Cardiac muscle cell (in vitro differentiated cells and primary cell): Measurements from ENCODE around the gene ACTN4. TPM values are rescaled to one million over a fixed set of nuclear protein-coding genes. Genes with fewer than 3 reads are reported as not detected.

Experiments used
- DNase-seq, 2 donors: peaks; one replicate each; pipeline versions ENCODE4 v3.0.0 to v3.0.0-alpha.2; 2010 to 2017; ENCODE audit warnings: low read depth in 1 of 2, low spot score in 1 of 2
- H3K27ac ChIP-seq: fragments of 200-600 bp; sonication (generic); 2 replicates; pipeline ENCODE4 v1.5.1; 2016
- H3K27me3 ChIP-seq: fragments of 200-600 bp; sonication (generic); 2 replicates; pipeline ENCODE4 v1.6.0; 2016; ENCODE audit warnings: control low read depth
- H3K36me3 ChIP-seq: fragments of 200-600 bp; sonication (generic); 2 replicates; pipeline ENCODE4 v1.5.1; 2016; ENCODE audit warnings: control low read depth
- H3K4me1 ChIP-seq: fragments of 200-600 bp; sonication (generic); 2 replicates; pipeline ENCODE4 v1.8.1; 2017; ENCODE audit warnings: low read depth, mild to moderate bottlenecking, mixed run types
- H3K4me3 ChIP-seq: fragments of 200-600 bp; sonication (generic); 2 replicates; pipeline ENCODE4 v1.5.1; 2016; ENCODE audit warnings: mild to moderate bottlenecking
- H3K9me3 ChIP-seq: fragments of 200-600 bp; sonication (generic); 2 replicates; pipeline ENCODE4 v1.5.1; 2017; ENCODE audit warnings: low read depth, mild to moderate bottlenecking, control low read depth
- polyA plus RNA-seq: library from polyadenylated mRNA; unstranded; fragments of >200 nt; fragmentation: Nextera tagmentation; extraction: Ambion mirVana; gene quantifications from 2 replicates; pipeline ENCODE4 v1.2.1, GENCODE V29; 2016
- total RNA-seq: library from RNA; depleted of rRNA; stranded (reverse); fragments of >200 nt; gene quantifications from 2 replicates; pipeline ENCODE4 v1.2.3, GENCODE V29; 2016
- TF ChIP-seq, protein P1 (sequence below): IDR thresholded peaks from 2 replicates; pipeline ENCODE4 v1.5.1; 2012; ENCODE audit warnings: low read depth, mild to moderate bottlenecking, low read length

ACTN4 gene
- total and polyA plus RNA-seq, 2 experiments from 2014 or later: 77.4 to 465 TPM

DNA sequence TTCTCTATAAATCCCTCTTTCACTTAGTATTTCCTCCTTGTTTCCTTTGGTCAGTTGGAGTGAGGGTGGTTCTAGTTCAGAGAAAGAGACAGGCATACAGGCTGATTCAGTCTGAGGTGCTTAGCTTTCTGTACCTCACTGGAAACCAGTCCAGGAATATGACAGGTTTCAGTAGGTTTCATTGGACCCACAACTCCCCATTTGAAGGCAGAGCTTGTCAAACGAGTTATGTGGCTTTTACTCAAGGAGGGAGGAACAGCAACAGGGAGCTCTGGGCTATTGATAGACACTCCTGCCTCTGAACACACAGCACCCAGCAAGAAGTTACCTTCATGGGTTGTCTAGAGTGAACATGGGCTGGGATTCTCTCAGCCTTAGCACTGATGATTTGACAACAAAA is 14.5 kb downstream of the ACTN4 start:
- Histone ChIP-seq H3K9me3 (no peaks in the 10 kb centered on the region), H3K27ac (peak overlapping the region; percentile 98), H3K4me1 (peaks cover 96% of the 10 kb centered on the region), H3K27me3 (no peaks in the 10 kb centered on the region), H3K4me3 (no peak overlapping the region), H3K36me3 (peaks cover 4% of the 10 kb centered on the region)
- TF ChIP-seq, protein P1, sequence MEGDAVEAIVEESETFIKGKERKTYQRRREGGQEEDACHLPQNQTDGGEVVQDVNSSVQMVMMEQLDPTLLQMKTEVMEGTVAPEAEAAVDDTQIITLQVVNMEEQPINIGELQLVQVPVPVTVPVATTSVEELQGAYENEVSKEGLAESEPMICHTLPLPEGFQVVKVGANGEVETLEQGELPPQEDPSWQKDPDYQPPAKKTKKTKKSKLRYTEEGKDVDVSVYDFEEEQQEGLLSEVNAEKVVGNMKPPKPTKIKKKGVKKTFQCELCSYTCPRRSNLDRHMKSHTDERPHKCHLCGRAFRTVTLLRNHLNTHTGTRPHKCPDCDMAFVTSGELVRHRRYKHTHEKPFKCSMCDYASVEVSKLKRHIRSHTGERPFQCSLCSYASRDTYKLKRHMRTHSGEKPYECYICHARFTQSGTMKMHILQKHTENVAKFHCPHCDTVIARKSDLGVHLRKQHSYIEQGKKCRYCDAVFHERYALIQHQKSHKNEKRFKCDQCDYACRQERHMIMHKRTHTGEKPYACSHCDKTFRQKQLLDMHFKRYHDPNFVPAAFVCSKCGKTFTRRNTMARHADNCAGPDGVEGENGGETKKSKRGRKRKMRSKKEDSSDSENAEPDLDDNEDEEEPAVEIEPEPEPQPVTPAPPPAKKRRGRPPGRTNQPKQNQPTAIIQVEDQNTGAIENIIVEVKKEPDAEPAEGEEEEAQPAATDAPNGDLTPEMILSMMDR: no peak
- no peak for DNase-seq

DNA sequence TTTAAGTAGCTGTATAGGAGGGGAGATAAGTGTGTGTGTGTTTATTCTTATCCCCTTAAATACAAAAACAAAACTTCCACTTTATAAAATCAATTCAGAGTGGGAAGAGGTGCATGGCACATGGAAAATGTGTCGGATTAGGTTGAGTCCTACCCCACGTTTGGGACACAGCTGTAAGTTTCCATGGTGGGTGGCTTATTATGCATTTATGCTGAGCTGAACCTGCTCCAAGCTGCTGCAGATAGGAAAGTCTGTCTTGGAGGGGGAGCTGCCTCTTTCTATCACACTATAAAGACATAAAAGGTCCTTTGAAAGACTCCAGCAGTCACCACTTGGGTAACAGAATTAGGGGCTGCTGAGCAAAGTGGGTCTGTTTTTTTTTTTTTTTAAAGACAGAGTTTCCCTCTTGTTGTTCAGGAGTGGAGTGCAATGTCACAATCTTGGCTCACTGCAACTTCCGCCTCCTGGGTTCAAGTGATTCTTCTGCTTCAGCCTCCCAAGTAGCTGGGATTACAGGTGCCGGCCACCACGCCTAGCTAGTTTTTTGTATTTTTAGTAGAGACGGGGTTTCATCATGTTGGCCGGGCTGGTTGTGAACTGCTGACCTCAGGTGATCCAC is 15.2 kb downstream of the ACTN4 start:
- Histone ChIP-seq H3K36me3 (peaks cover 4% of the 10 kb centered on the region), H3K9me3 (no peaks in the 10 kb centered on the region), H3K27ac (peak overlapping the region; percentile 98), H3K4me1 (peaks cover 96% of the 10 kb centered on the region), H3K27me3 (no peaks in the 10 kb centered on the region), H3K4me3 (no peak overlapping the region)
- DNase-seq: no peak
- TF ChIP-seq, protein P1: no peak

DNA sequence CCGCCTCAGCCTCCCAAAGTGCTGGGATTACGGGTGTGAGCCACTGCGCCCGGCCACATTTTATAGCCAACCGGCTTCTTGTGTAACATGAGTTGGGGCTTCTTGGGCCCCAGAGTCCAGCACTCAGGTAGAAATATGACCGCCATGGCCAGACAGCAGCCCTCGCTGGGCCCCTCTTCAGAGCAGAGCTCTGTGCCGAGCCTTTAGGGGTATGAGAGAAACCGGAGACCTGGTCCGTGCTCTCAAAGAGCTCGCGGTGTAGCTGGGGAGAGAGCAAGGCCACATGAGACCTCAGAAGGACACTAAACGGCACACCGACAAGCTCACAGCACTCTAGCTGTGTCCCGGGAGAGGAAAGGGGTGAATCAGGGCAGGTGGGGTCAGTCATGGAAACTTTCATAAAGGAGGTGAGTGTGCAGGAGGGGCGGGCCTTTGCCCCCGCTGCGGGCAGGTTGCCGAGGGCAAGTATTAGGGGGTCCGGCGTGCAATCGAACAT is 15.8 kb downstream of the ACTN4 start:
- Histone ChIP-seq H3K4me3 (no peak overlapping the region), H3K36me3 (peaks cover 4% of the 10 kb centered on the region), H3K4me1 (peaks cover 96% of the 10 kb centered on the region), H3K27ac (peak overlapping the region; percentile 98), H3K27me3 (no peaks in the 10 kb centered on the region), H3K9me3 (no peaks in the 10 kb centered on the region)
- DNase-seq: peak in 1 of 2 donors; percentile 49
- TF ChIP-seq, protein P1: no peak

DNA sequence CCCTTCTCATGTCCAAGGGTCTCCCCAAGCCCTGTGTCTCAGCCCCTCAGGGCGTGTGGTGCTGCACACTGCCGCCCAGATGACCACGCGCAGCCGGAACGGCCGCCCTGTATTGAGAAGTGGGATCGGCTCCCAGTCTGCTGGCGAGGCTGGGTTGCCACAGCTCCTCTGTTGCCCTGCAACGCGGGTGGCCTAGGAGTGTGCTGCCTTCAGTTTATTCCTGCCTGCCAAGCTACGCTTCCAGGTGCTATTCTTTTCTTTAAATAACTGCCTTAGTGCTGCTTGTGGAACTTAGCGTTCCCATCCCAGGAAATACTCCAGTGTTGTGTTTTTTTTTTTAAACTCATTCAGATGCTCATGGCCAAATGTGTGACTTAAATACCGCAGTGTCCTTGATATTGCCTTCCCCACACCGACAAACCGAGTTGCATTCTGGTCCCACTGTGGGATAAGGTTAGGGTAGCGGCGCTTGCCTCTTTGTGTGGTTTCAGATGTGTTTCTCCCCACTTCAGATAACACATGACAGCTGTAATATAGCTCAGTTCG is 16.6 kb downstream of the ACTN4 start:
- Histone ChIP-seq H3K27me3 (no peaks in the 10 kb centered on the region), H3K36me3 (peaks cover 4% of the 10 kb centered on the region), H3K4me3 (no peak overlapping the region), H3K27ac (peak overlapping the region; percentile 98), H3K4me1 (peaks cover 91% of the 10 kb centered on the region), H3K9me3 (no peaks in the 10 kb centered on the region)
- TF ChIP-seq, protein P1: no peak
- no peak for DNase-seq

DNA sequence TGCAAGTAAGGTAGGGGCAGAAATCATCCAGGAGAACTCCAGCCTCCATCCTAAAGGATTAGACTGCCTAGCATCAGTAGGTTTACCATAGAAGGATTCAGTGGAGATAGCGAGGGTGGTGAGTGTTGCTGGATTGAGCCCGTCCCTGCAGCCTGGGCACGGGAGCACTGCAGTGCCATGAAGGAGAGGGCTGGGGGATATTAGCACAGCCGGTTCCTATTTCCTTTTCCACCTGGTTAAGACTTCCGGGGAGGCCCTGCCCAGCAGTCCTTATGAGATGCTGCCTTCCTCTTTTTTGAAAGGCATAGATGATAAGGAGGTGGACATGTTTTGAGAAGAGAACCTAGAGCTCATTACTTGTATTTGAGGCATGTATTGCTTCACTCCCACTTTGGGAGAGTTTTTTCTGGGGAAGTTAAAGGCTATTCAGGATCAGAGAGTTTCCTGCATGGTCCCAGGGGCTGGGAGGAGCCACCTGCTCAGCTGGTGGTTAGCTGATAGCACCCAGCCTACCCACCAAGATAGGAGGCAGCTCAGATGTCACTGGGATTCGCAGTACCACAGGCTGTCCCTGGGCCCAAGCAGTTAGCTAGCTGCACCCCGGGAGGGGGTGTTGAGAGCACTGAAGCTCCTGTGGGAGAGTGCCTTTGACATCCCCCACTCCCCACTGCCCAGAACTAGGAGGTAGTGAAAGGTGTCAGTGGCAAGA is 17.2 kb downstream of the ACTN4 start:
- Histone ChIP-seq H3K4me3 (no peak overlapping the region), H3K27ac (peak overlapping the region; percentile 98), H3K9me3 (no peaks in the 10 kb centered on the region), H3K4me1 (peaks cover 93% of the 10 kb centered on the region), H3K36me3 (peaks cover 4% of the 10 kb centered on the region), H3K27me3 (no peaks in the 10 kb centered on the region)
- TF ChIP-seq, protein P1: no peak
- peak in 1 of 2 donors; percentile 60 for DNase-seq
